BE2C (cell line): Measurements from ENCODE around the gene CDC42EP5.

Source experiments
- DNase-seq: peaks from one replicate; pipeline ENCODE4 v3.0.0-alpha.2; 2020
- H3K27me3 ChIP-seq: fragments of 250-450 bp; sonication (Bioruptor Pico); 2 replicates; pipeline ENCODE4 v1.5.1; 2020; ENCODE audit warnings: mild to moderate bottlenecking
- H3K36me3 ChIP-seq: fragments of 250-450 bp; sonication (Bioruptor Pico); 2 replicates; pipeline ENCODE4 v1.5.1; 2020; ENCODE audit warnings: mild to moderate bottlenecking
- H3K4me1 ChIP-seq: fragments of 250-450 bp; sonication (Bioruptor Pico); 2 replicates; pipeline ENCODE4 v1.5.1; 2020
- H3K4me3 ChIP-seq: 2 replicates; pipeline ENCODE4 v1.5.1; 2011; ENCODE audit warnings: low read depth, low read length
- H3K9me3 ChIP-seq: fragments of 250-450 bp; sonication (Bioruptor Pico); 2 replicates; pipeline ENCODE4 v1.5.1; 2020
- TF ChIP-seq, protein P1 (sequence below): IDR thresholded peaks from 2 replicates; pipeline ENCODE4 v1.5.1; 2012; ENCODE audit warnings: mild to moderate bottlenecking, low read depth, low read length

The CDC42EP5 gene

DNA sequence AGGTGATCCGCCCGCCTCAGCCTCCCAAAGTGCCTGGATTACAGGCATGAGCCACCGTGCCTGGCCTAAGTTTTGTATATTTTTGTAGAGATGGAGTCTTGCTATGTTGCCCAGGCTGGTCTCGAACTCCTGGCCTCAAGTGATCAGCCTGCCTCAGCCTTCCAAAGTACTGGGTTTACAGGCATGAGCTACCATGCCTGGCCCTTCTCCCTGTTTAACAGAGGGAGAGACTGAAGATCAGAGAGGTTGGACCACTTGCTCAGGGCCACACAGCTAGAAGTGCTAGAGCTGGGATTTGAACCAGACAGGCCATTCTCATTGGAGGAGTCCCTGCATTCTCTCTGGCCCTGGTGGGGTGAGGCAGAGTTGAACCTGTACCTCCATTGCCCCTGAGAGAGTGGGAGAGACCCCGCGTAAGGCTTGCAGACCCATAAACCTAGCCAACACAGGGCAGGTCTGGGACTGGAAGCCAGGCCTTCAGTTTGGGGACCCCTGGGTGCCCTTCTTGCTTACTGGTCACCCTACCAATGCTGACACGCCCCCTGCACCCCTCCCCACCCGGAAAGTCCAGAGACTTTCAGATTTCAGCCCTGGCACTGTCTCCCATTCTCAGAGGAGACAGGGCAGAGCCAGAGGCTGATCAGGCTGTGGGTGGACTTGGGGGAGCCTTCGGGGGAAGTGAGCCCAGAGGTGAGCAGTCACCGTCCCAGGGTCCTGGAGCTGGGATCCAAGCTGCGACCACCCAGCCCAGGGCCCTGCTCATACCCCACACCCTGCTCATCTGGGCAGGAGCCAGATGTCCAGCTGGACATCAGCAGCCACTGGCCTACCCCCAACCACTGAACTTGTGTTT is 44.5 kb downstream of the CDC42EP5 start:
- H3K9me3 ChIP-seq: no peaks in the 10 kb centered on the region; the same call in 1 of the 2 replicates
- H3K4me3 ChIP-seq: no peak overlapping the region
- TF ChIP-seq, protein P1, sequence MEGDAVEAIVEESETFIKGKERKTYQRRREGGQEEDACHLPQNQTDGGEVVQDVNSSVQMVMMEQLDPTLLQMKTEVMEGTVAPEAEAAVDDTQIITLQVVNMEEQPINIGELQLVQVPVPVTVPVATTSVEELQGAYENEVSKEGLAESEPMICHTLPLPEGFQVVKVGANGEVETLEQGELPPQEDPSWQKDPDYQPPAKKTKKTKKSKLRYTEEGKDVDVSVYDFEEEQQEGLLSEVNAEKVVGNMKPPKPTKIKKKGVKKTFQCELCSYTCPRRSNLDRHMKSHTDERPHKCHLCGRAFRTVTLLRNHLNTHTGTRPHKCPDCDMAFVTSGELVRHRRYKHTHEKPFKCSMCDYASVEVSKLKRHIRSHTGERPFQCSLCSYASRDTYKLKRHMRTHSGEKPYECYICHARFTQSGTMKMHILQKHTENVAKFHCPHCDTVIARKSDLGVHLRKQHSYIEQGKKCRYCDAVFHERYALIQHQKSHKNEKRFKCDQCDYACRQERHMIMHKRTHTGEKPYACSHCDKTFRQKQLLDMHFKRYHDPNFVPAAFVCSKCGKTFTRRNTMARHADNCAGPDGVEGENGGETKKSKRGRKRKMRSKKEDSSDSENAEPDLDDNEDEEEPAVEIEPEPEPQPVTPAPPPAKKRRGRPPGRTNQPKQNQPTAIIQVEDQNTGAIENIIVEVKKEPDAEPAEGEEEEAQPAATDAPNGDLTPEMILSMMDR: no peak
- no peaks in the 10 kb centered on the region for H3K36me3 ChIP-seq
- no peaks in the 10 kb centered on the region for H3K4me1 ChIP-seq
- peaks cover 68% of the 10 kb centered on the region for H3K27me3 ChIP-seq
- DNase-seq: no peak

DNA sequence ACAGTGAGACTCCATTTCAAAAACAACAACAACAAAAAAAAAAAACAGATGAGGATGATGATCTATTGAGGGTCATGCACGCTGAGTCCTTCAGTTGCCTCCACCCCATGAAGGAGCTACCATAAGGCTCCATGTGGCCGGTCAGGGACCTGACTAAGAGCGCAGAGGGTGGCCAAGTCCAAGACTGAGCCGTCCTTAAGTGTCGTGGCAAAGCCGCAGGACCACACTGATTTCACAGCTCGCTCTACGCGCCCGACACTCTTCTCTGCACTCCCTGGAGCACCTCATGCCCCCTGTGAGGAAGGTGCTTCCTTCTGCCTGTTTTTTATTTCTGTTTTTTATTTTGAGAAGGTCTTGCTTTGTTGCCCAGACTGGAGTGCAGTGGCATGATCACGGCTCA is 45.5 kb downstream of the CDC42EP5 start:
- H3K9me3 ChIP-seq: no peaks in the 10 kb centered on the region; the same call in 1 of the 2 replicates

DNA sequence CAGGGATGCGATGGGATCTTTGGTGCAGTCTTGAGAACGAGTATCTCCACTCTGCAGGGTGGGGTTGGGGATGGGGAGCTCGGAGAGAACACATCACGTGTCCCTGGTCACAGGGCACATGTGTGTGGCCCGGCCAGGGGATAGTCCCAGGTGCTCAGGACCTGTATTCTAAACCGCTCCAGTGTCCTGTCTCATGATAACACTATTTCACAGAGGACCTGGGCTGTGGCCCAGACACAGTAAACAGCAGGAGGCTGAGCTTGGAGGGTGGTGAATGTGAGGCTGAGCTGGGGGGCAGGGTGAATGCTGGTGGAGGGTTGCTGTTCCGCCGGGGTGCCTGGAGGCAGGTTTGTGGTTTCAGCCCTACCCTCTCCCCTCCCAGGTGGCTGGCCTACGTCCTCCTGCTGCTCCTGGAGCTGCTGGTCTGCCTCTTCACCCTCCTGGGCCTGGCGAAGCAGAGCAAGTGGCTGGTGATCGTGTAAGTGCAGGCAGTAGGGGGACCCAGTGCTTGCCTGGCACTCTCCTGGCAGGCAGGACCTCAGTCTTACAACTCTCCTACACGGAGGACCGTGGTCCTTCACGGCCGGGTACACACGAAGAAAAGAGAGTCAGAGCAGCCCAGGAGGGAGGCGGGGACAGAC is 46.7 kb downstream of the CDC42EP5 start:
- no peaks in the 10 kb centered on the region for H3K4me1 ChIP-seq
- no peaks in the 10 kb centered on the region for H3K36me3 ChIP-seq
- no peak for DNase-seq
- TF ChIP-seq, protein P1: no peak
- H3K4me3 ChIP-seq: no peak overlapping the region
- H3K9me3 ChIP-seq: no peaks in the 10 kb centered on the region; the same call in 1 of the 2 replicates
- peaks cover 63% of the 10 kb centered on the region for H3K27me3 ChIP-seq

More for the DNA sequence above, 45.5 kb downstream of the CDC42EP5 start:
- Histone ChIP-seq H3K4me3 (no peak overlapping the region), H3K36me3 (no peaks in the 10 kb centered on the region), H3K4me1 (no peaks in the 10 kb centered on the region), H3K27me3 (peaks cover 63% of the 10 kb centered on the region)
- TF ChIP-seq, protein P1: no peak
- no peak for DNase-seq

DNA sequence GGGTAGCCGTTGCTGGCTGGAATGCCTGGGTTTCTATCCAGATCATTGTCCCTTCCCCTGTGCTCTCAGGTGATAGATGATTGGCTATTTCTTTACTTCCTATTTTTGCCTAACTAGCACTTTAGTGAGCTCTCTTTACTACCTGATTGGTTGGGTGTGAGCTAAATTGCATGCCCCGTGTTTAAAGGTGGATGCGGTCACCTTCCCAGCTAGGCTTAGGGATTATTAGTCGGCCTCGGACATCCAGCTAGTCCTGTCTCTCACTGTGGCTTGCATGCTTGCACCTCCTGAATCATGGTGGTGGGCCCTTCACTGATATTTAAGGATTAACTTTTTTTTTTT is 47.7 kb downstream of the CDC42EP5 start:
- H3K4me3 ChIP-seq: no peak overlapping the region
- H3K27me3 ChIP-seq: peaks cover 69% of the 10 kb centered on the region
- H3K36me3 ChIP-seq: no peaks in the 10 kb centered on the region
- no peaks in the 10 kb centered on the region for H3K4me1 ChIP-seq
- no peak for DNase-seq
- TF ChIP-seq, protein P1: no peak
- H3K9me3 ChIP-seq: no peaks in the 10 kb centered on the region; the same call in 1 of the 2 replicates

DNA sequence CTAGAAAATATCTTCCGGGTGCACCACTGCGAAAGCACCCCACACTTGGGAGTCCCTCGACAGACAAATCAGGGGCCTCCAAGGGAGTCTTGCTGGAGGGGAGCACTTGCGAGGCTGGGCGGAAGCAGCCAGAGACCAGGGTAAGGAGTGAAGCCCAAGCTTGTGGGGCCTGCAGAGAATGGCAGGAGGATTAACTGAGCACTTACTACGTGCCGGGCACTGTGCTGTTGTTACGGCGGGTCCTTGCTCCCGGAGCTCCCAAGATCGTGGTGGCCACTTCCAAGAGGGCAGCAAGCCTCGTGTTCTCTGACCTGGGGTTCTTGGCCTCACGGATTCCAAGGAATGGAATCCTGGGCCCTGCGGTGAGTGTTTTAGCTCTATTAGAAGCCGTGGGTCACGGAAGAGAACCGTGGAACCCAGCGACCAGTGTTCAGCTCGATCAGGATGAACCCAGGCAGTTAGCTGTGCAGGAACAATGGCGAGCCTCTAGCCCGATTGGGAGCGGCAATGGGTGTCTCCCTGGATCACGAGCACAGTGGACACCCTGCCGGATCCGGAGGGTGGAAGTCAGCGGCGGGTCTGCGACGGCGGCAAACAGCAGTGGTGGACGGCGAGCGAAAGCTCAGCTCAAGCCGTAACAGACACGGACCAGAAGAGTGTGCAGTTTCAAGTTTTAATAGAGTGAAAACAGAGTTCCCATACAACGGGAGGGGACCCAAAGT is 48.3 kb downstream of the CDC42EP5 start:
- no peaks in the 10 kb centered on the region for H3K4me1 ChIP-seq
- TF ChIP-seq, protein P1: no peak

More for the DNA sequence above, 48.3 kb downstream of the CDC42EP5 start:
- Histone ChIP-seq H3K36me3 (no peaks in the 10 kb centered on the region), H3K27me3 (peaks cover 64% of the 10 kb centered on the region), H3K4me3 (no peak overlapping the region), H3K9me3 (no peaks in the 10 kb centered on the region; the same call in 1 of the 2 replicates)
- DNase-seq: no peak
